ENCODE results near the gene GREM2. TPM values are rescaled to one million over a fixed set of nuclear protein-coding genes. Genes with fewer than 3 reads are reported as not detected.

The GREM2 gene
- total and polyA plus RNA-seq, 2 experiments from 2014 or later, result 0.18 to 0.21 TPM

DNA sequence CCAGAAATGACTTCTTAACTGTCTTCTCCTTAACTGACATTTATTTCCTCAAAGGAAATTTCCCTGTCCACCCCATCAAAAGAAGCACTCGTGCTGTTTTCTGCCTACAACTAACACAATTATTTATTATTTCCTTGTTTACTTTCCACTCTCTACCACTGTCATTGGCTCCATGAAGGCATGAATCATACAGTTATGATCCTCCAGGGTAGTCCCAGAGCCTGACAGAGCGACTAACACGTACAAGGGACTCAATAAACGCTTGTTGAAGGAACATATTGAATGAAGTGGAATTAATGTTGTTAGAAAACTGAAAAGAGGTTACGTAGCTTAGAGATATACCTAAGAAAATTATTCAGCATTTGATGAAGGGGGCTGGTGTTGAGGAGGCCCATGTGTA lies 20.9 kb downstream of the GREM2 start:
- no peaks in the 10 kb centered on the region for H4K20me1 ChIP-seq (replicated peaks; ENCODE audit: insufficient read depth)
- DNase-seq (ENCODE audit: low spot score), result no peak
- H3K9me3 Mint-ChIP-seq, result no peaks in the 10 kb centered on the region

More for the DNA sequence above, 20.9 kb downstream of the GREM2 start:
- Histone ChIP-seq H3K4me3 (no peak overlapping the region), H3F3A (replicated peaks; ENCODE audit: low read depth) (no peaks in the 10 kb centered on the region), H3K27ac (ENCODE audit: low read depth) (no peak overlapping the region), H2AFZ (no peak overlapping the region), H3K4me2 (no peak overlapping the region), H3K9me2 (ENCODE audit: insufficient read depth) (0 out of 2 replicates have a peak, but pooled peaks cover 6% of the 10 kb centered on the region), H3K79me2 (replicated peaks; ENCODE audit: insufficient read depth) (no peaks in the 10 kb centered on the region), H3K27me3 (ENCODE audit: insufficient read depth) (no peaks in the 10 kb centered on the region), H3K36me3 (ENCODE audit: insufficient read depth) (no peaks in the 10 kb centered on the region), H3K4me1 (ENCODE audit: insufficient read depth) (no peaks in the 10 kb centered on the region)
- TF ChIP-seq, protein P1, sequence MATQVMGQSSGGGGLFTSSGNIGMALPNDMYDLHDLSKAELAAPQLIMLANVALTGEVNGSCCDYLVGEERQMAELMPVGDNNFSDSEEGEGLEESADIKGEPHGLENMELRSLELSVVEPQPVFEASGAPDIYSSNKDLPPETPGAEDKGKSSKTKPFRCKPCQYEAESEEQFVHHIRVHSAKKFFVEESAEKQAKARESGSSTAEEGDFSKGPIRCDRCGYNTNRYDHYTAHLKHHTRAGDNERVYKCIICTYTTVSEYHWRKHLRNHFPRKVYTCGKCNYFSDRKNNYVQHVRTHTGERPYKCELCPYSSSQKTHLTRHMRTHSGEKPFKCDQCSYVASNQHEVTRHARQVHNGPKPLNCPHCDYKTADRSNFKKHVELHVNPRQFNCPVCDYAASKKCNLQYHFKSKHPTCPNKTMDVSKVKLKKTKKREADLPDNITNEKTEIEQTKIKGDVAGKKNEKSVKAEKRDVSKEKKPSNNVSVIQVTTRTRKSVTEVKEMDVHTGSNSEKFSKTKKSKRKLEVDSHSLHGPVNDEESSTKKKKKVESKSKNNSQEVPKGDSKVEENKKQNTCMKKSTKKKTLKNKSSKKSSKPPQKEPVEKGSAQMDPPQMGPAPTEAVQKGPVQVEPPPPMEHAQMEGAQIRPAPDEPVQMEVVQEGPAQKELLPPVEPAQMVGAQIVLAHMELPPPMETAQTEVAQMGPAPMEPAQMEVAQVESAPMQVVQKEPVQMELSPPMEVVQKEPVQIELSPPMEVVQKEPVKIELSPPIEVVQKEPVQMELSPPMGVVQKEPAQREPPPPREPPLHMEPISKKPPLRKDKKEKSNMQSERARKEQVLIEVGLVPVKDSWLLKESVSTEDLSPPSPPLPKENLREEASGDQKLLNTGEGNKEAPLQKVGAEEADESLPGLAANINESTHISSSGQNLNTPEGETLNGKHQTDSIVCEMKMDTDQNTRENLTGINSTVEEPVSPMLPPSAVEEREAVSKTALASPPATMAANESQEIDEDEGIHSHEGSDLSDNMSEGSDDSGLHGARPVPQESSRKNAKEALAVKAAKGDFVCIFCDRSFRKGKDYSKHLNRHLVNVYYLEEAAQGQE (IDR thresholded peaks at IDR 0.05; ENCODE audit: unreplicated experiment), result no peak
- TF ChIP-seq, protein P2, sequence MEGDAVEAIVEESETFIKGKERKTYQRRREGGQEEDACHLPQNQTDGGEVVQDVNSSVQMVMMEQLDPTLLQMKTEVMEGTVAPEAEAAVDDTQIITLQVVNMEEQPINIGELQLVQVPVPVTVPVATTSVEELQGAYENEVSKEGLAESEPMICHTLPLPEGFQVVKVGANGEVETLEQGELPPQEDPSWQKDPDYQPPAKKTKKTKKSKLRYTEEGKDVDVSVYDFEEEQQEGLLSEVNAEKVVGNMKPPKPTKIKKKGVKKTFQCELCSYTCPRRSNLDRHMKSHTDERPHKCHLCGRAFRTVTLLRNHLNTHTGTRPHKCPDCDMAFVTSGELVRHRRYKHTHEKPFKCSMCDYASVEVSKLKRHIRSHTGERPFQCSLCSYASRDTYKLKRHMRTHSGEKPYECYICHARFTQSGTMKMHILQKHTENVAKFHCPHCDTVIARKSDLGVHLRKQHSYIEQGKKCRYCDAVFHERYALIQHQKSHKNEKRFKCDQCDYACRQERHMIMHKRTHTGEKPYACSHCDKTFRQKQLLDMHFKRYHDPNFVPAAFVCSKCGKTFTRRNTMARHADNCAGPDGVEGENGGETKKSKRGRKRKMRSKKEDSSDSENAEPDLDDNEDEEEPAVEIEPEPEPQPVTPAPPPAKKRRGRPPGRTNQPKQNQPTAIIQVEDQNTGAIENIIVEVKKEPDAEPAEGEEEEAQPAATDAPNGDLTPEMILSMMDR (conservative IDR thresholded peaks at IDR 0.05; ENCODE audit: low read depth in 2 of 2), result no peak
- no peak for TF ChIP-seq CREB1 (CRISPR knock-in tag; IDR thresholded peaks at IDR 0.05; ENCODE audit: low read depth)
- TF ChIP-seq, protein P3, sequence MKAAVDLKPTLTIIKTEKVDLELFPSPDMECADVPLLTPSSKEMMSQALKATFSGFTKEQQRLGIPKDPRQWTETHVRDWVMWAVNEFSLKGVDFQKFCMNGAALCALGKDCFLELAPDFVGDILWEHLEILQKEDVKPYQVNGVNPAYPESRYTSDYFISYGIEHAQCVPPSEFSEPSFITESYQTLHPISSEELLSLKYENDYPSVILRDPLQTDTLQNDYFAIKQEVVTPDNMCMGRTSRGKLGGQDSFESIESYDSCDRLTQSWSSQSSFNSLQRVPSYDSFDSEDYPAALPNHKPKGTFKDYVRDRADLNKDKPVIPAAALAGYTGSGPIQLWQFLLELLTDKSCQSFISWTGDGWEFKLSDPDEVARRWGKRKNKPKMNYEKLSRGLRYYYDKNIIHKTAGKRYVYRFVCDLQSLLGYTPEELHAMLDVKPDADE (IDR thresholded peaks at IDR 0.05), result no peak
- no peak for TF ChIP-seq STAT1 (IDR thresholded peaks at IDR 0.05; ENCODE audit: unreplicated experiment)
- no peak for TF ChIP-seq EZH2phosphoT487 (IDR thresholded peaks at IDR 0.05; ENCODE audit: unreplicated experiment)
- no peak for TF ChIP-seq NANOG (IDR thresholded peaks at IDR 0.05; ENCODE audit: borderline replicate concordance)
- no peak for TF ChIP-seq POLR2AphosphoS5 (IDR thresholded peaks at IDR 0.05; ENCODE audit: low read depth)
- TF ChIP-seq, protein P4, sequence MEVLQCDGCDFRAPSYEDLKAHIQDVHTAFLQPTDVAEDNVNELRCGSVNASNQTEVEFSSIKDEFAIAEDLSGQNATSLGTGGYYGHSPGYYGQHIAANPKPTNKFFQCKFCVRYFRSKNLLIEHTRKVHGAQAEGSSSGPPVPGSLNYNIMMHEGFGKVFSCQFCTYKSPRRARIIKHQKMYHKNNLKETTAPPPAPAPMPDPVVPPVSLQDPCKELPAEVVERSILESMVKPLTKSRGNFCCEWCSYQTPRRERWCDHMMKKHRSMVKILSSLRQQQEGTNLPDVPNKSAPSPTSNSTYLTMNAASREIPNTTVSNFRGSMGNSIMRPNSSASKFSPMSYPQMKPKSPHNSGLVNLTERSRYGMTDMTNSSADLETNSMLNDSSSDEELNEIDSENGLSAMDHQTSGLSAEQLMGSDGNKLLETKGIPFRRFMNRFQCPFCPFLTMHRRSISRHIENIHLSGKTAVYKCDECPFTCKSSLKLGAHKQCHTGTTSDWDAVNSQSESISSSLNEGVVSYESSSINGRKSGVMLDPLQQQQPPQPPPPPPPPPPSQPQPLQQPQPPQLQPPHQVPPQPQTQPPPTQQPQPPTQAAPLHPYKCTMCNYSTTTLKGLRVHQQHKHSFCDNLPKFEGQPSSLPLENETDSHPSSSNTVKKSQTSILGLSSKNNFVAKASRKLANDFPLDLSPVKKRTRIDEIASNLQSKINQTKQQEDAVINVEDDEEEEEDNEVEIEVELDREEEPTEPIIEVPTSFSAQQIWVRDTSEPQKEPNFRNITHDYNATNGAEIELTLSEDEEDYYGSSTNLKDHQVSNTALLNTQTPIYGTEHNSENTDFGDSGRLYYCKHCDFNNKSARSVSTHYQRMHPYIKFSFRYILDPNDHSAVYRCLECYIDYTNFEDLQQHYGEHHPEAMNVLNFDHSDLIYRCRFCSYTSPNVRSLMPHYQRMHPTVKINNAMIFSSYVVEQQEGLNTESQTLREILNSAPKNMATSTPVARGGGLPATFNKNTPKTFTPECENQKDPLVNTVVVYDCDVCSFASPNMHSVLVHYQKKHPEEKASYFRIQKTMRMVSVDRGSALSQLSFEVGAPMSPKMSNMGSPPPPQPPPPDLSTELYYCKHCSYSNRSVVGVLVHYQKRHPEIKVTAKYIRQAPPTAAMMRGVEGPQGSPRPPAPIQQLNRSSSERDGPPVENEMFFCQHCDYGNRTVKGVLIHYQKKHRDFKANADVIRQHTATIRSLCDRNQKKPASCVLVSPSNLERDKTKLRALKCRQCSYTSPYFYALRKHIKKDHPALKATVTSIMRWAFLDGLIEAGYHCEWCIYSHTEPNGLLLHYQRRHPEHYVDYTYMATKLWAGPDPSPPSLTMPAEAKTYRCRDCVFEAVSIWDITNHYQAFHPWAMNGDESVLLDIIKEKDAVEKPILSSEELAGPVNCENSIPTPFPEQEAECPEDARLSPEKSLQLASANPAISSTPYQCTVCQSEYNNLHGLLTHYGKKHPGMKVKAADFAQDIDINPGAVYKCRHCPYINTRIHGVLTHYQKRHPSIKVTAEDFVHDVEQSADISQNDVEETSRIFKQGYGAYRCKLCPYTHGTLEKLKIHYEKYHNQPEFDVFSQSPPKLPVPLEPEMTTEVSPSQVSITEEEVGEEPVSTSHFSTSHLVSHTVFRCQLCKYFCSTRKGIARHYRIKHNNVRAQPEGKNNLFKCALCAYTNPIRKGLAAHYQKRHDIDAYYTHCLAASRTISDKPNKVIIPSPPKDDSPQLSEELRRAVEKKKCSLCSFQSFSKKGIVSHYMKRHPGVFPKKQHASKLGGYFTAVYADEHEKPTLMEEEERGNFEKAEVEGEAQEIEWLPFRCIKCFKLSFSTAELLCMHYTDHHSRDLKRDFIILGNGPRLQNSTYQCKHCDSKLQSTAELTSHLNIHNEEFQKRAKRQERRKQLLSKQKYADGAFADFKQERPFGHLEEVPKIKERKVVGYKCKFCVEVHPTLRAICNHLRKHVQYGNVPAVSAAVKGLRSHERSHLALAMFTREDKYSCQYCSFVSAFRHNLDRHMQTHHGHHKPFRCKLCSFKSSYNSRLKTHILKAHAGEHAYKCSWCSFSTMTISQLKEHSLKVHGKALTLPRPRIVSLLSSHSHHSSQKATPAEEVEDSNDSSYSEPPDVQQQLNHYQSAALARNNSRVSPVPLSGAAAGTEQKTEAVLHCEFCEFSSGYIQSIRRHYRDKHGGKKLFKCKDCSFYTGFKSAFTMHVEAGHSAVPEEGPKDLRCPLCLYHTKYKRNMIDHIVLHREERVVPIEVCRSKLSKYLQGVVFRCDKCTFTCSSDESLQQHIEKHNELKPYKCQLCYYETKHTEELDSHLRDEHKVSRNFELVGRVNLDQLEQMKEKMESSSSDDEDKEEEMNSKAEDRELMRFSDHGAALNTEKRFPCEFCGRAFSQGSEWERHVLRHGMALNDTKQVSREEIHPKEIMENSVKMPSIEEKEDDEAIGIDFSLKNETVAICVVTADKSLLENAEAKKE (CRISPR knock-in tag; IDR thresholded peaks at IDR 0.05), result no peak
- TF ChIP-seq JUNB (IDR thresholded peaks at IDR 0.05; ENCODE audit: unreplicated experiment), result no peak
- TF ChIP-seq ZNF114 (CRISPR knock-in tag; IDR thresholded peaks at IDR 0.05), result no peak
- TF ChIP-seq ZNF331 (CRISPR knock-in tag; IDR thresholded peaks at IDR 0.05; ENCODE audit: low read depth), result no peak
- no peak for TF ChIP-seq EZH2 (IDR thresholded peaks at IDR 0.05; ENCODE audit: low read depth, unreplicated experiment)
- H3K27ac Mint-ChIP-seq, result no peak overlapping the region
- no peaks in the 10 kb centered on the region for H3K4me1 Mint-ChIP-seq
- no peaks in the 10 kb centered on the region for H3K27me3 Mint-ChIP-seq (ENCODE audit: insufficient read depth, low read depth, poor library complexity)
- no peak for ATAC-seq
- no peaks in the 10 kb centered on the region; the same call in 2 of the 3 replicates for H3K36me3 Mint-ChIP-seq (ENCODE audit: low read depth)
- no peak overlapping the region for H3K4me3 Mint-ChIP-seq
